HCEC 1CT (cell line): Measurements from ENCODE around the gene KRTAP5-11.
"Not testable (repeated sequence)": the region's sequence is repeated elsewhere in the genome, so short reads cannot be mapped to it uniquely, and the experiment has no call there.

Experiments used
- DNase-seq: peaks from one replicate; pipeline ENCODE4 v3.0.0-alpha.2; 2017

The KRTAP5-11 gene, protein sequence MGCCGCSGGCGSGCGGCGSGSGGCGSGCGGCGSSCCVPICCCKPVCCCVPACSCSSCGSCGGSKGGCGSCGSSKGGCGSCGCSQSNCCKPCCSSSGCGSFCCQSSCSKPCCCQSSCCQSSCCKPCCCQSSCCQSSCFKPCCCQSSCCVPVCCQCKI

GRCh38 chr11:71582309-71582895 is at the start of gene KRTAP5-11:
Gene KRTAP5-11, minus strand, starts transcription at chr11:71582875. Its CDS starts 38 bp downstream, at chr11:71582837.
- no peak for DNase-seq

DNA sequence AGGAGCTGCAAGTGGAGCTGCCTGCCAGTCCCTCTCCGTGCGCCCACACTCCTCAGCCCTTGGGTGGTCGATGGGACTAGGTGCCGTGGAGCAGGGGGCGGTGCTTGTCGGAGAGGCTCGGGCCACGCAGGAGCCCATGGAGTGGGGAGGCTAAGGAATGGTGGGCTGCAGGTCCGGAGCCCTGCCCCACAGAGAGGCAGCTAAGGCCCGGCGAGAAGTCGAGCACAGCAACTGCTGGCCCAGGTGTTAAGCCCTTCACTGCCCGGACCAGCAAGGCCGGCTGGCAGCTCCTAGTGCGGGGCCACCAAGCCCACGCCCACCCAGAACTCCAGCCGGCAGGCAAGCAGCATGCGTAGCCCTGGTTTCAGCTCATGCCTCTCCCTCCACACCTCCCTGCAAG is 48.9 kb upstream of the KRTAP5-11 start:
- DNase-seq, result not testable (repeated sequence)

GRCh38 chr11:71630071-71630470 is 47.4 kb upstream of the KRTAP5-11 start:
- DNase-seq, result not testable (repeated sequence)

- not testable (repeated sequence) for DNase-seq
These were observed 46.3 kb upstream of the KRTAP5-11 start for GRCh38 chr11:71628943-71629342.

GRCh38 chr11:71623226-71623625 is 40.6 kb upstream of the KRTAP5-11 start:
- DNase-seq, result not testable (repeated sequence)

GRCh38 chr11:71622561-71622960 is 39.9 kb upstream of the KRTAP5-11 start:
- DNase-seq, result not testable (repeated sequence)

DNA sequence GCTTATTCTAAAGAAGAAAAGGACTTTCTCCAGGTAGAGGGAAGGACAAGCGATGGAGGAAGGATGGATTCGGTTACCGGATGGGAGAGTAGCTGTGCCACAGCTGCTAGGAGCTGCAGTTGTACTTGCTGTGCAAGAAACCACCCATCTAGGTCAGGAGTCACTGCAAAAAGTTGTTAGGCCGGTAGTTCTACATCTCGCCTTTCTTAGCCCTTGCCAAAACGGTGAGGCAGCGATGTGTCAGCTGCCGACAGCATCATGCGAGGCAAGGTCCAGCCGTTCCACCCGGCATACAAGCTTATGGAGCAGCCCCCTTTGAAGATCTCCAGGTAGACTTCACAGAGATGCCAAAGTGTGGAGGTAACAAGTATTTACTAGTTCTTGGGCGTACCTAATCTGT is 32.3 kb upstream of the KRTAP5-11 start:
- DNase-seq, result not testable (repeated sequence)

GRCh38 chr11:71614366-71614917 is 31.8 kb upstream of the KRTAP5-11 start:
- not testable (repeated sequence) for DNase-seq

GRCh38 chr11:71613931-71614330 is 31.3 kb upstream of the KRTAP5-11 start:
- not testable (repeated sequence) for DNase-seq

GRCh38 chr11:71611218-71611910 is 28.7 kb upstream of the KRTAP5-11 start:
- not testable (repeated sequence) for DNase-seq

DNA sequence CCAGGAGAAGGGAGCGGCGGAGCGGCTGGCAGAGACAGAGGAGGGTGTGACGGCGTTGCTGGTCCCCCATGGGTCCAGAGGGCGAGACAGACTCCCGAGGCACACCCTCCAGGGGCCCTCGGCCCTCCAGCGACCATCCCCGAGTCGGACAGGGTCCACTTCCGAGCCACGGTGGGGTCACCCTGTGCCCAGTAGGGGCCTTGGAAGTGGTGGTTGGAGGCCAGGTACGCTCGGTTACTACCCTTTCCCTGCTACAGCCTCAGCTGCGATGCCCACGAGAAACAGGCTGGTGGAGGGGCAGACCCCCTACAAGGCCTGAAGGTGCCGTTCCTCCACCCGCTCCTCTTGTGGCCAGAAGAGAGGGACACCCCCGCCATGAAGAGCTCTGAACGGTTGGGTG is 25.6 kb upstream of the KRTAP5-11 start:
- DNase-seq, result not testable (repeated sequence)

- DNase-seq, result not testable (repeated sequence)
These were observed 25.0 kb upstream of the KRTAP5-11 start for GRCh38 chr11:71607520-71608216.

- not testable (repeated sequence) for DNase-seq
These were observed 24.3 kb upstream of the KRTAP5-11 start for GRCh38 chr11:71606853-71607519.

- DNase-seq, result not testable (repeated sequence)
These were observed 22.3 kb upstream of the KRTAP5-11 start for GRCh38 chr11:71604798-71605488.

DNA sequence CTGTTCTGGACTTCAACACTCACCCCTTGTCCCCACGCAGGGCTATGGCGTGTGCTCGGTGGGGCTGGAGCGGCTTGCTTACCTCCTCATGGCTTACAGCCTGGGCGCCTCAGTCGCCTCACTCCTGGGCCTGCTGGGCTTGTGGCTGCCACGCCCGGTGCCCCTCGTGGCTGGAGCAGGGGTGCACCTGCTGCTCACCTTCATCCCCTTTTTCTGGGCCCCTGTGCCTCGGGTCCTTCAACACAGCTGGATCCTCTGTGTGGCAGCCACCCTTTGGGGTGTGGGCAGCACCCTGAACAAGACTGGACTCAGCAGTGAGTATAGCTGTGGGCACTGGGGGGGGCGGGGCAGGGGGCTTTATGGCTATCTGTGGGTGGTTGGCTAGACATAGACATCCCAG is 20.5 kb upstream of the KRTAP5-11 start:
- not testable (repeated sequence) for DNase-seq

GRCh38 chr11:71589546-71589920 is 6.9 kb upstream of the KRTAP5-11 start:
- DNase-seq, result not testable (repeated sequence)

GRCh38 chr11:71588822-71589545 is 6.3 kb upstream of the KRTAP5-11 start:
- not testable (repeated sequence) for DNase-seq

GRCh38 chr11:71588314-71588713 is 5.6 kb upstream of the KRTAP5-11 start:
- DNase-seq, result not testable (repeated sequence)

DNA sequence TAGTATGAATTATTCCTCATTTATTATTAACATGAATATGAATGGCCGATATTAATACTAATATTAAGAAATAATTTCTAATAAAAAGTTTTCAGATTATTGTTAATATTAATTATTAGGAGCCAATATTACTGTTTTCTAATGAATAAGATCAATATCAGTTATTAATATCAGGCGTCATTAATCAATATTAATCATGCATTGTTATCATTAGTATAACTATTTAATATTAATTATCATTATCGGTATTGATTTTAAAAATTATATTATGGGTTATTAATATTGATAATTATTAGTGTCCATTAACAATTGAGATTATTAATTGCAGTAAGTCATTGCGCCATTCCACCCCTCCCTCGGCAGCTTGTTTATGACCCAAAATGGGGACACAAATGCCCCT is 3.0 kb upstream of the KRTAP5-11 start:
- not testable (repeated sequence) for DNase-seq

DNA sequence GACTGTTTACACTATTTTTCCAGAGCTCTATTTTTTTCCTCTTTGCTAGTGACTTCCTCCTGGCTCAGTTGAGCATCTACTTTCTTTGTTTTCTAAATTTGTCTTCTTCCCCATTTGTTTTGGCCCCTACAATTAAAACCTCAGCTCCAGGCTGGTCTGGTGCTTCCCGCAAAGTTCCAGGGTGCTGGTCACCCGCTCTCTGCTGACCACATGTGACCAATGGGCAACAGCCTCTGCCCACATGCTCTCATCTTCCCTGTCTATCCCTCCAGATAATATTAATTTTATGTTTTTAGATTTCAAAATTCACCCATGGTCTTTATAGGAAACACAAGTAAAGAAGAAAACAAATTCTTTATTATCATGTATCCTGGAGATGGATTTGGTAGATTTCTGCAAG is 294 bp upstream of the KRTAP5-11 start:
- not testable (repeated sequence) for DNase-seq

DNA sequence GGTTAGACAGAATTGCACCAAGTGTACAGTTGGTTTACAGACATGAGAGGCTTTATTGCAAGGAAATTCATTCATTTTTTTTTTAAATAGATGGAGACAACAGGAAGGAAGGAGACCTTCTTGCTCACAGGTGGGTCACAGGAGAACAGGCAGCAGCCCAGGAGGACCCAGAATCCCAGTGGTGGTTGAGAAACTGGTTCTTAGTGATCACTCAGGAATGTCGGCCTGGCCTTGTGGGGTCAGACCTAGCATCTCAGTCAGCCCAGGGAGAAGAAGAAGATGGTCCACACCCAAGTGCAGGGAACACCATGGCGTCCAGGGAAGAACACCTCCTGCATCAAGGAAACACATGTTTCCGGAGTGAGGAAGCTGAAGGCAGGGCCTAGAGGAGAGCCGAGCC is 849 bp downstream of the KRTAP5-11 start:
- DNase-seq, result no peak
